ENCODE results near the gene ARSG.
A peak's percentile ranks its signal among the peaks of the same experiment; 100 is the strongest.
"Not testable (repeated sequence)": the region's sequence is repeated elsewhere in the genome, so short reads cannot be mapped to it uniquely, and the experiment has no call there.

The ARSG gene

GRCh38 chr17:68263101-68263681 is 28.1 kb upstream of the ARSG start:
- peak; percentile 52 for TF ChIP-seq CTCF (IDR thresholded peaks at IDR 0.05)
- H3K27ac ChIP-seq, result peak overlapping the region in 1 of 2 donors; percentile 15
- DNase-seq (ENCODE audit: low spot score); H3K4me3 ChIP-seq: not testable (repeated sequence)

- H3K27ac ChIP-seq; DNase-seq (ENCODE audit: low spot score); H3K4me3 ChIP-seq: not testable (repeated sequence)
Observed at GRCh38 chr17:68265833-68266232, 25.5 kb upstream of the ARSG start.

- no peak overlapping the region for H3K27ac ChIP-seq
- H3K4me3 ChIP-seq, result no peak overlapping the region
- DNase-seq (ENCODE audit: low spot score), result no peak
- TF ChIP-seq CTCF (IDR thresholded peaks at IDR 0.05), result no peak
Observed at GRCh38 chr17:68273722-68274121, 17.6 kb upstream of the ARSG start.

GRCh38 chr17:68276339-68276738 is 15.0 kb upstream of the ARSG start:
- DNase-seq (ENCODE audit: low spot score); H3K27ac ChIP-seq; H3K4me3 ChIP-seq: not testable (repeated sequence)

GRCh38 chr17:68277807-68278206 is 13.5 kb upstream of the ARSG start:
- H3K27ac ChIP-seq, result no peak overlapping the region
- H3K4me3 ChIP-seq, result no peak overlapping the region
- TF ChIP-seq CTCF (IDR thresholded peaks at IDR 0.05), result no peak
- DNase-seq (ENCODE audit: low spot score), result no peak

- not testable (repeated sequence) for H3K27ac ChIP-seq; DNase-seq (ENCODE audit: low spot score); H3K4me3 ChIP-seq
Observed at GRCh38 chr17:68281965-68282364, 9.3 kb upstream of the ARSG start.

GRCh38 chr17:68288375-68288774 is 2.9 kb upstream of the ARSG start:
- Histone ChIP-seq H3K4me3 (no peak overlapping the region), H3K27ac (no peak overlapping the region)
- no peak for TF ChIP-seq CTCF (IDR thresholded peaks at IDR 0.05)
- no peak for DNase-seq (ENCODE audit: low spot score)

- Histone ChIP-seq H3K4me3 (no peak overlapping the region), H3K27ac (no peak overlapping the region)
- TF ChIP-seq CTCF (IDR thresholded peaks at IDR 0.05), result no peak
- DNase-seq (ENCODE audit: low spot score), result no peak
Observed at GRCh38 chr17:68288804-68289203, 2.5 kb upstream of the ARSG start.

- no peak for TF ChIP-seq CTCF (IDR thresholded peaks at IDR 0.05)
- Histone ChIP-seq H3K27ac (no peak overlapping the region), H3K4me3 (no peak overlapping the region)
- no peak for DNase-seq (ENCODE audit: low spot score)
Observed at GRCh38 chr17:68289473-68289872, 1.8 kb upstream of the ARSG start.
